Ovary (tissue), 3 donors: Measurements from ENCODE around the gene AEBP2.

Experiments used
- CTCF ChIP-seq, 3 donors: fragments of 450-650 bp in 2 of 3; fragments of 200-600 bp in 1 of 3; IDR thresholded peaks; one replicate each; pipeline versions ENCODE4 v1.5.1 to v1.8.0; 2016 to 2022; ENCODE audit warnings: antibody characterized with exemption in 3 of 3, mild to moderate bottlenecking in 1 of 3
- POLR2A ChIP-seq: fragments of 450-650 bp; IDR thresholded peaks from one replicate; pipeline ENCODE4 v1.6.1; 2017; ENCODE audit warnings: antibody characterized with exemption, mild to moderate bottlenecking, moderate library complexity
- donor health status: DM: no; HTN: no; CAD: no.

GRCh38 chr12:19435831-19436497 is 3.3 kb upstream of the AEBP2 start:
- no peak for TF ChIP-seq CTCF (IDR thresholded peaks at IDR 0.05)
- TF ChIP-seq POLR2A, result no peak
